OCI-LY7 (cell line): Measurements from ENCODE around the gene HNRNPH3.

ENCODE experiments used
- CTCF ChIP-seq: fragments of 200-600 bp; sonication (generic); conservative IDR thresholded peaks from 2 replicates; pipeline ENCODE4 v1.5.1; 2014; ENCODE audit warnings: mild to moderate bottlenecking, antibody characterized with exemption, low read length, moderate library complexity, mixed read lengths
- EZH2phosphoT487 ChIP-seq: fragments of 200-600 bp; sonication (generic); IDR thresholded peaks from 2 replicates; pipeline ENCODE4 v1.6.1; 2018; ENCODE audit warnings: low read depth, borderline replicate concordance, mild to moderate bottlenecking, mixed run types, antibody characterized with exemption, low read length, moderate library complexity, mixed read lengths

GRCh38 chr10:68336754-68337351, 5.0 kb downstream of the HNRNPH3 start:
- TF ChIP-seq CTCF (no peak), EZH2phosphoT487 (no peak)
